ENCODE data around the gene NNAT. TPM values are rescaled to one million over a fixed set of nuclear protein-coding genes. Genes with fewer than 3 reads are reported as not detected.
A peak's percentile ranks its signal among the peaks of the same experiment; 100 is the strongest.
"Not testable (repeated sequence)": the region's sequence is repeated elsewhere in the genome, so short reads cannot be mapped to it uniquely, and the experiment has no call there.

NNAT gene, protein sequence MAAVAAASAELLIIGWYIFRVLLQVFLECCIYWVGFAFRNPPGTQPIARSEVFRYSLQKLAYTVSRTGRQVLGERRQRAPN
- 0.54 TPM for total RNA-seq (ENCODE audit: unreplicated experiment)
- long read RNA-seq = 0 reads

DNA sequence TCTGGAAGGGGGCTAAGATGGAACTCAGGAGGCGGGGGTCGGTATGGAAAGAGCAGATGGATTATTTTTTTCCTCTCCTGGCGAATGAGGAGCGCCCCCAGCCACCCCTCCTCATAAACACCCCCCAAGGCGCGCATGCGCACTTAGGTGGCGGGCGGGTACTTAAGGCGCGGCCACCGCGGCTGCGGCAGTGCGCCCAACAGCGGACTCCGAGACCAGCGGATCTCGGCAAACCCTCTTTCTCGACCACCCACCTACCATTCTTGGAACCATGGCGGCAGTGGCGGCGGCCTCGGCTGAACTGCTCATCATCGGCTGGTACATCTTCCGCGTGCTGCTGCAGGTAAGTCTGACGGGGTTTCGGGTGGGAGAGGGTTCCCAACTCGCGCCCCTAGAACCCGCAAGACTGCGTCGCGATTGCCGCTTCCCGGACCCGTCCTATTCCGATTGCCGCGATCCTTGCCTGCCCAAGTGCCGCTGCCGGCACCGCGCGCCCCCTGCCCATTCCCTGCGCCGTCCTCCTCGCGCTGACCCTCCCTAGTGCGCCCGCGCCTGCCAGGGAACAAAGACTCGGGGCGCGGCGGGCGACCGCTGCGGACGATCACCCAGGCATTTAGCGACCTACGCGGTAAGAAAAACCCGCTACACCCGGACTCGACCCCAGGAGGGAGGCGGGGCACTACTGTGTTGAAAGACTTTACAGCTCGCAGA, at the start of gene NNAT:
Gene NNAT (plus strand): TSS at position 190 of the 711 bp plus-strand sequence. CDS start 82 bp downstream, at position 272.
- Mint-ChIP-seq H3K4me1 (ENCODE audit: unreplicated experiment) (peaks cover 87% of the 10 kb centered on the region), H3K36me3 (ENCODE audit: low read depth, unreplicated experiment) (peaks cover 45% of the 10 kb centered on the region), H3K4me3 (ENCODE audit: unreplicated experiment) (peak within 1 kb of the TSS; percentile 86), H3K9me3 (ENCODE audit: unreplicated experiment) (no peaks in the 10 kb centered on the region), H3K27me3 (ENCODE audit: unreplicated experiment) (peaks cover 9% of the 10 kb centered on the region), H3K27ac (ENCODE audit: unreplicated experiment) (peak within 1 kb of the TSS; percentile 86)
- DNase-seq (ENCODE audit: low spot score) = no peak
- TF ChIP-seq, protein P1, sequence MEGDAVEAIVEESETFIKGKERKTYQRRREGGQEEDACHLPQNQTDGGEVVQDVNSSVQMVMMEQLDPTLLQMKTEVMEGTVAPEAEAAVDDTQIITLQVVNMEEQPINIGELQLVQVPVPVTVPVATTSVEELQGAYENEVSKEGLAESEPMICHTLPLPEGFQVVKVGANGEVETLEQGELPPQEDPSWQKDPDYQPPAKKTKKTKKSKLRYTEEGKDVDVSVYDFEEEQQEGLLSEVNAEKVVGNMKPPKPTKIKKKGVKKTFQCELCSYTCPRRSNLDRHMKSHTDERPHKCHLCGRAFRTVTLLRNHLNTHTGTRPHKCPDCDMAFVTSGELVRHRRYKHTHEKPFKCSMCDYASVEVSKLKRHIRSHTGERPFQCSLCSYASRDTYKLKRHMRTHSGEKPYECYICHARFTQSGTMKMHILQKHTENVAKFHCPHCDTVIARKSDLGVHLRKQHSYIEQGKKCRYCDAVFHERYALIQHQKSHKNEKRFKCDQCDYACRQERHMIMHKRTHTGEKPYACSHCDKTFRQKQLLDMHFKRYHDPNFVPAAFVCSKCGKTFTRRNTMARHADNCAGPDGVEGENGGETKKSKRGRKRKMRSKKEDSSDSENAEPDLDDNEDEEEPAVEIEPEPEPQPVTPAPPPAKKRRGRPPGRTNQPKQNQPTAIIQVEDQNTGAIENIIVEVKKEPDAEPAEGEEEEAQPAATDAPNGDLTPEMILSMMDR (IDR thresholded peaks at IDR 0.05; ENCODE audit: unreplicated experiment) = no peak

DNA sequence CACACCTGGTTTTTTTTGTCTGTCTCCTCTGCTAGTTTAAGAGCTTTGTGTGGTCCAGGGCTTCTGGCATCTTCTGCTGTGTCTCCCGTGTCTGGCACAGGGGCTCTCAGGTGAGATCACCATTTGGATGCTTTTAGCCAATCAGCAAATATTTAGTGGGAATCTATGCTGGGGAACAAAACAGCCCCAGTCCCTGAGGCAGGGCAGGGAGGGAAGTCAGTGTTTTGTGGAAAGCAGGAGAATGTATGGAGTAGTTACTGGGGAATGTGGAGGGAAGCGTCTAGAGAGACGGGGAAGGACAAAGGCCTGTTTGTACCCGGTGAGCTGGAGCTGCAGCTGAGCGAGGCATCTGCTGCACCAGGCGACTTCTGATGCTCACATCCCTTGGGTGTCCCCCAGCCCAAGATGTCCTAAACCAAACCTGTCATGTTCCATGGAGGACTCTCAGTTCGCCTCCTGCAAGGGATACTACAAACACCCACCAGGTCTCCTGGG, 49.3 kb upstream of the NNAT start:
- H3K27me3 Mint-ChIP-seq (ENCODE audit: unreplicated experiment) = peaks cover 8% of the 10 kb centered on the region
- H3K27ac Mint-ChIP-seq (ENCODE audit: unreplicated experiment) = peak overlapping the region; percentile 31
- DNase-seq (ENCODE audit: low spot score) = no peak
- H3K9me3 Mint-ChIP-seq (ENCODE audit: unreplicated experiment) = no peaks in the 10 kb centered on the region
- peaks cover 30% of the 10 kb centered on the region for H3K4me1 Mint-ChIP-seq (ENCODE audit: unreplicated experiment)
- peak overlapping the region; percentile 0 for H3K4me3 Mint-ChIP-seq (ENCODE audit: unreplicated experiment)
- TF ChIP-seq, protein P1 (IDR thresholded peaks at IDR 0.05; ENCODE audit: unreplicated experiment) = no peak
- peaks cover 5% of the 10 kb centered on the region for H3K36me3 Mint-ChIP-seq (ENCODE audit: low read depth, unreplicated experiment)

DNA sequence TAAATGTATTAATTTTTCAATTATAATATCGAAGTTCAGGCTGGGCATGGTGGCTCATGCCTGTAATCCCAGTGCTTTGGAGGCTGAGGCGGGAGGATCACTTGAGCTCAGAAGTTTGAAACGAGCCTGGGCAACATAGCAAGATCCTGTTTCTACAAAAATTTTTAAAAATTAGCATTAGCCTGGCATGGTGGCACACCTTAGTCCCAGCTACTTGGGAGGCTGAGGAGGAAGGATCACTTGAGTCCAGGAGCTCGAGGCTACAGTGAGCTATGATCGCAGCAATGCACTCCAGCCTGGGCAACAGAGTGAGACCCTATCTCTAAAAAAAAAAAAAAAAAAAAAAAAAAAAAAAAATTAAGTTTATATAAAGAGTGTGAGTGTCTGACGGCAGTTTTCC, 48.6 kb upstream of the NNAT start:
- H3K27ac Mint-ChIP-seq (ENCODE audit: unreplicated experiment); DNase-seq (ENCODE audit: low spot score); H3K36me3 Mint-ChIP-seq (ENCODE audit: low read depth, unreplicated experiment); H3K9me3 Mint-ChIP-seq (ENCODE audit: unreplicated experiment); H3K4me3 Mint-ChIP-seq (ENCODE audit: unreplicated experiment); H3K27me3 Mint-ChIP-seq (ENCODE audit: unreplicated experiment): not testable (repeated sequence)
- H3K4me1 Mint-ChIP-seq (ENCODE audit: unreplicated experiment) = peaks cover 30% of the 10 kb centered on the region

DNA sequence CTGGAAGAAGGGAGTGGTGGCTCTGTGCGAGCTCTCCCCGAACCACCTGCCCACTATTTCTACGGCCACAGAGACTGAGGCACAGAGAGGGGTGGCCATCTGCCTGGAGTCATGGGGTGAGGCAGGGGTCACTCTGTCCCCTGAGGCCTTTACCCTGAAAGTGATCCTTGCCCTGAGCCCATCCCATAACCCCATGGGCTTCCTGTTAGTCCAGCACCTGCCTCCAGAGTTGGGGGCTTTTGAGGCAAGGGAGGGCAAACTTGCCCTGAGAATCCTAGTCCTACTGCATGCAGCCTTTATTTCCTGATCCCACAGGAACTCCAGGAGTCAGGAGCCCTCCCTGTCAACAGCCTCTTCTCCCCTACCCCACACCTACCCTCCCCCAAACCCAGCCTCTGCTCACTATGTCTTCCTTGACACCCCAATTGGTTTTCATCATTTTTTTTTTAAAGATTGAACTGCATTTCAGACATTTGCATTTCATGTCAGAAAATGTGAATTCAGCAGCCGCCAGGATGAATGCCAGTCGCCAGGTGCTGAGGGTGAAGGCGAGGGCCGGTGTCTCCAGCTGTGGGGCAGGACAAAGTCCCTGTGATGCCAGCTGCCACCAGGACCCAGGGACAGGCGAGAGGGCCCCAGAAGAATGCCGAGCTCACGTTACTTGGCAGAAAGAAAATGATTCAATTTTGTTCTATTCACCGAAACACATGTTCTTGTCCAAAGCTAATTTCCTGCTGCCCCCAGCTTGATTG, 47.6 kb upstream of the NNAT start:
- no peak for DNase-seq (ENCODE audit: low spot score)
- TF ChIP-seq, protein P1 (IDR thresholded peaks at IDR 0.05; ENCODE audit: unreplicated experiment) = no peak
- peaks cover 31% of the 10 kb centered on the region for H3K4me1 Mint-ChIP-seq (ENCODE audit: unreplicated experiment)
- no peak overlapping the region for H3K4me3 Mint-ChIP-seq (ENCODE audit: unreplicated experiment)
- H3K27ac Mint-ChIP-seq (ENCODE audit: unreplicated experiment) = no peak overlapping the region
- peaks cover 5% of the 10 kb centered on the region for H3K36me3 Mint-ChIP-seq (ENCODE audit: low read depth, unreplicated experiment)
- no peaks in the 10 kb centered on the region for H3K9me3 Mint-ChIP-seq (ENCODE audit: unreplicated experiment)
- H3K27me3 Mint-ChIP-seq (ENCODE audit: unreplicated experiment) = peaks cover 8% of the 10 kb centered on the region

DNA sequence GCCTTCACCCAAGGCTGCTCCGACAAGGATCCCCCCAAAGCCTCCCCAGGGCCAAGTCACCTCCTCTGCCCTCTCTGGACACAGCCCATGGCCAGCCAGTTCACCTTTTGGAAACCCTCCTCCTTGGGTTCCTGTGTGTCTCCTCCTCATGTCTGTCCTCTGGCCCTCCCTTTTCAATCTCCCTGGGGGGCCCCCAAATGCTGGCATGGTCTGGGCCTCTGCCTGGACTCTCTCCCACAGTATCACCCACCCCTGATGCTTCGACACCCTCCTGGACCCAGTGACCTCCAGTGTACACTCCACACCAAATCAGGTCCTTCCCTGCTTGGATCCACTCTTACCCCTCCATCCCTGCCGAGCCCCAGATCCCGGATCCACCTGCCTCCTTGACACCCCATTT, 46.7 kb upstream of the NNAT start:
- DNase-seq (ENCODE audit: low spot score) = no peak
- no peaks in the 10 kb centered on the region for H3K9me3 Mint-ChIP-seq (ENCODE audit: unreplicated experiment)
- peaks cover 8% of the 10 kb centered on the region for H3K27me3 Mint-ChIP-seq (ENCODE audit: unreplicated experiment)
- H3K27ac Mint-ChIP-seq (ENCODE audit: unreplicated experiment) = no peak overlapping the region
- TF ChIP-seq, protein P1 (IDR thresholded peaks at IDR 0.05; ENCODE audit: unreplicated experiment) = no peak
- H3K4me1 Mint-ChIP-seq (ENCODE audit: unreplicated experiment) = peaks cover 23% of the 10 kb centered on the region
- peak overlapping the region; percentile 23 for H3K4me3 Mint-ChIP-seq (ENCODE audit: unreplicated experiment)
- H3K36me3 Mint-ChIP-seq (ENCODE audit: low read depth, unreplicated experiment) = peaks cover 5% of the 10 kb centered on the region

Measured in endothelial cell (in vitro differentiated cells).